ENCODE data around the gene ADARB1.

DNA sequence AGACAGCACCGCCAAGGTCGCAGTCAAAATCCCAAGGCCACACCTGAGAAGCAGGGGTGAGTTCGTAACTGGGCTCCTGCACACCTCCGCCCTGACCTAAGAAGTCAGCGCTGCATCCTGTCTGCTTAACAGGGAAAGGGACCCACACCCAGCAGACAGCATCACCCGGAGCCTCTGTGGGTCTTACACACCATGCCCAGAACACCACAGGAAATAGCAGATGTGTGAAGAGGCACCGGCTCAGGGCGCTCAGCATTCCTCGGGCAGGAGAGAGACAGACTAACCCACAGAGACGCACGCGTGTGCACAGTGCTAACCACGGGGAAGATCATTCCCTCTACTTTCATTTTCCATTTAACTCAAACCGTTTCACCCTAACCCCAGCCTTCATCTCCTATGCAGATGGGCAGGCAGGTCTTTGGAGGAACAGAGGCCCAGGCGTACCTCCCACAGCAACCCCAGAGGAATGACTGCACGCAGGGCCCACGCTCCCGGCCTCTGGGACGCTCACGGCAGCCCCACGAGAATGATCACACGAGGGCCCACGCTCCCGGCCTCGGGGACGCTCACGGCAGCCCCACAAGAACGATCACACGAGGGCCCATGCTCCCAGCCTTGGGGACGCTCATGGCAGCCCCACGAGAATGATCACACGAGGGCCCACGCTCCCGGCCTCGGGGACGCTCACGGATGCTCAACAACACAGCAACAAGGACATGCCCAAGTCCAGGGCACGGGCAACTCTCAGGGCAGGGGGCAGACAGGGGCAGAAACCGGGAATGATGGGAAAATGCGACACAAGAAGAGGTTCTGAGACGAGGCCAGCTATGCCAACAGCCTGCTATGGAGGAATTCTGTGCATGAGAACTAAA is 192.4 kb downstream of the ADARB1 start:
- no peak for TF ChIP-seq CTCF (conservative IDR thresholded peaks at IDR 0.05)
- no peak for TF ChIP-seq EZH2 (IDR thresholded peaks at IDR 0.05; ENCODE audit: low read depth)
